GM18517 (cell line): ENCODE measurements around the gene OSBP.
"Not testable (repeated sequence)": the region's sequence is repeated elsewhere in the genome, so short reads cannot be mapped to it uniquely, and the experiment has no call there.

Experiments
- ATAC-seq: cut with Tn5 transposase; IDR thresholded peaks from one replicate; pipeline ENCODE4 v1.9.1; 2021; ENCODE audit warnings: mild to moderate bottlenecking, moderate library complexity; ENCODE audit not compliant: unreplicated experiment

Gene OSBP

DNA sequence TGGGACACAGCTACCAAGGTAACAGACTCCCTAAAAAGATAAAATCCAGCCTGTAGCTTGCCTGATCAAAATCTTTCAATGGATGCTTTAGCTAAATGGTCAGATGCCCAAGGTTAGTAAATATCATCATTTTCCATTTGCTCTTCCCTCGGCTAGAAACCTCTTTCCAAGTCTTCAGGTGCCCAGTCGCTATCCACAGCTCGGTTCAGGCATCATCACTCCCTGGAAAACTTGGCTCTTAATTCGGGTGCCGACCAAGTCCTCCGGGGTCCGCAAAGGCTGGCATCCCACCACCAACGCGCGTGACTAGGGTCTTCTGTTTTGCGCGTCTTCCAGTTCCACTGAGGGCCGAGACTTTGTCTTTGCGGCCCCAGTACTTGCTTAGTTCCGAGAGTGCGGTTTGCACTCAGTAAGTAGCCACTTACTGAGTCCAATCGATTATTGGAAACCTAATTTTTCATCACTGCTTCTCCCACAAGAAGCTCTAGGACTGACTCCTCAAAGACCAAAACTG lies 59.9 kb downstream of the OSBP start:
- ATAC-seq: no peak

DNA sequence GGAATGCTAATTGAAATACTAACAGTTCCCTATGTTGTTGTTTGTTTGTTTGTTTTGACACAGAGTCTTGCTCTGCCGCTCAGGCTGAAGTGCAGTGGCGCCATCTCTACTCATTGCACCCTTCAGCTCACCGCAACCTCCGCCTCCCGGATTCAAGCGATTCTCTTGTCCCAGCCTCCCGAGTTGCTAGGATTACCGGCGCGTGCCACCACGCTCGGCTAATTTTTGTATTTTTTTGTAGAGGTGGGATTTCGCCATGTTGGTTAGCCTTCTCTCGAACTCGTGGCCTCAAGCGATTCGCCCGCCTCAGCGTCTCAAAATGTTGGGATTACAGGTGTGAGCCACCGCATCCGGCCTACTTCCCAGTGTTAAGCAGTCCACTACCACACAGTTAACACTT lies 62.3 kb downstream of the OSBP start:
- ATAC-seq: no peak

DNA sequence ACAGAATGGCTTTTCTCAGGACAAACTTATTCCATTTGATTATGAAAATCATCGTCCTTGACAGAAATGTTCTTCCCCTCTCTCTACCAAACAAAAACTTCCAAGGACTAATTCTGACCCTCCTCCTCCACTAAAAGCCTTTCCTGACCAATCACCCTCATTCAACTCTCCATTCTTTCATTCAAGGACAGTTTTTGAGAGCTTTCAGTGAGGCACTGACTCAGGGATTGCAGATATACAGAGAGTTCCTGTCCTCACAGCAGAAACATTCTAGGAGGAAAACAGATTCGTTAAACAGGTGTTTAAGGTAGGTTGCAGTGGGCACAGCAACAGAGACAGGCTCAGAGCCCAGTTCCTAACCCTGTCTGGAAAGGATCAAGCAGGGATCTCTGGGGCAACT lies 62.7 kb downstream of the OSBP start:
- ATAC-seq: no peak

DNA sequence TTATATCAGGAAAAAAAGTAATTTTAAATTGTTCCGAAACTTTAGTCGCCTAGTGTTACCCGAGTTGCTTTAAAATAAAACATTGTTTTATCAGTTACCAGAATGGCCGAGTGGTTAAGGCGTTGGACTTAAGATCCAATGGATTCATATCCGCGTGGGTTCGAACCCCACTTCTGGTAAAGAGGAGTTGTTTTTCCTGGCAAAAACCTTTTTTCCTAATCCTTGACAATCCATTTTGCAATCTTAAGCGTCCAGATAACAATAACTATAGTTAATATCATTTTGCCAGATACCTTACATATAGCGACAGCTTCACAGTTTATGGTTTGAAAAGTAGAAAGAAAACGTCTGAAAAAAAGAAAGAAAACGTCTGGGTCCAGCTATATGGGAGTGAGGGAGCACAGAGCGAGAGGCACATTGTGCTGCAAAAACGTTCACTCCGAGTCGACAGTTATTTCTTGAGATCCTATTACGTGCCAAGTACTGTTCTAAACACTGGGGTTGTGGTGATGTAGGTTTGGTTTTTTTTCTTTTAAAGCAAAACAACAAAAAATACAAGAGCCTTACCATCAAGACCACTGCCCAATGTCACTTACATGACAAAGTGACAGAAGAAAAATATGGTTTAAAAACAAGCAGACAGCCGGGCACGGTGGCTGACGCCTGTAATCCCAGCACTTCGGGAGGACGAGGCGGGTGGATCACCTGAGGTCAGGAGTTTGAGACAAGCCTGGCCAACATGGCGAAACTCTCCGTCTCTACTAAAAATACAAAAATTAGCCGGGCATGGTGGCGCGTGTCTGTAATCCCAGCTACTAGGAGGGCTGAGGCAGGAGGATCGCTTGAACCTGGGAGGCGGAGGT lies 63.7 kb downstream of the OSBP start:
- no peak for ATAC-seq

DNA sequence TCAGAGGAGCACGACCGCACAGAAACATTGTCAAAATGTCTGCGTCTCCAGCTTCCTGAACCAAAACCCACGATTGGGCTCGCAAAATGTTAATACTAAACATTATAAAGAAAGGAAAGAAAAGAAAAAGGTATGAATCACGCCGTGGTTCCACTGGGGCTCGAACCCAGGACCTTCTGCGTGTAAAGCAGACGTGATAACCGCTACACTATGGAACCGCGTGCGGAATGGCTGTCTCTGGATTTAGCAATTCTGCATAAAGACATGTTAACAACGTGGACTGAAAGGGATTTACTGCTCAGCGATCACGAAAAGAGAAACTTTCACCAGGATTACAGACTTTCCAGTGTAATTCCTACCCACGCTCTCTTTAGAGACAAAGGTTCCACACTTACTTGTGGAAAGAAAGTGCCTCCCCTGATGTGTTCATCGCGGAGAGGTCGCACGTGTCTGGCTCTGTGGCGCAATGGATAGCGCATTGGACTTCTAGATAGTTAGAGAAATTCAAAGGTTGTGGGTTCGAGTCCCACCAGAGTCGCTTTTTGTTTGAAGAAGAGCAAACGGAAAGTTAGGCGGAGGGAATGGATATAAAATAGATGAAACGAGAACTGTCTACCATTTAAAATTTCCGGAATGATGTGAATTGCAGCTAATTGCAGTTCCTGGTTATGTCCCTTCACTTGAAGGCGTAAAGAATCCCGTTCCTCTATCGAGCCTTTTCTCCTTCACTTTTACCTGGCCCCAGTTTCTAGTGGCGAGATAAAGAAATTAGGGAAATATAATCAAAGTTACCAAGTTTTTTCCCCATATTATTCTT lies 64.5 kb downstream of the OSBP start:
- peak; percentile 41 for ATAC-seq

DNA sequence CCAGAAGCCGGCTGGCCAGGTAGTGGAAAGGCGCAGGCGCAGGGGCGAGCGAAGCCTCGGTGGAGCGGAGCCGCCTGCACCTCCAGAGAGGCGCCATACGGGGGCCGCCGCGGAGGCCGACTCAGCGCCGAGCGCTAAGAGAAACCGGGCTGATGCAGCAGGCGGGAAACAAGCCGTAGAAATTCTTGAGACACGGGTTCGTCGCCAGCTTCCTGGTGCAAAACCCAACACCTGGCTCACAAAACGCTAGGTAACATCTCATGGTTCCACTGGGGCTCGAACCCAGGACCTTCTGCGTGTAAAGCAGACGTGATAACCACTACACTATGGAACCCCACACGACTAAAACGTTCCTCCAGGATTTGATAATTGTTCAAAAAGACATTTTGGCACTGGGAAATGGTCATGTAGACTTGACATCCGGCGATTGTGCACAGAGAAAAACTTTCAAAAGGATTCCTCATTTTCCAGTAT lies 65.2 kb downstream of the OSBP start:
- ATAC-seq: peak; percentile 86

DNA sequence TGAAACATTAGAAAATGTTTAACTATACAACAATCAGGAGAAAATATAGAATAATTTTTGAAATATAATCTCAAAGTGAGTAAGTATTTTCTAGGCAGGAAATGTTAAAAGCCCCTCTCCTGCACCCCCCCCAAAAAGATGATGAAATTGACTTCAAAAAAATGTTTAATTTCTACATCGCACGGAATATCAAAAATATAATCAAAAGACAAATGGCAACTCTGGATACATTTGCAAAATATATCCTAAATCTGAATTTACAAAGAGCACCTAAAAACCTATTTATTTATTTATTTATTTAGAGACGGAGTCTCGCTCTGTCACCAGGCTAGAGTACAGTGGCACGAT lies 67.3 kb downstream of the OSBP start:
- ATAC-seq: no peak

DNA sequence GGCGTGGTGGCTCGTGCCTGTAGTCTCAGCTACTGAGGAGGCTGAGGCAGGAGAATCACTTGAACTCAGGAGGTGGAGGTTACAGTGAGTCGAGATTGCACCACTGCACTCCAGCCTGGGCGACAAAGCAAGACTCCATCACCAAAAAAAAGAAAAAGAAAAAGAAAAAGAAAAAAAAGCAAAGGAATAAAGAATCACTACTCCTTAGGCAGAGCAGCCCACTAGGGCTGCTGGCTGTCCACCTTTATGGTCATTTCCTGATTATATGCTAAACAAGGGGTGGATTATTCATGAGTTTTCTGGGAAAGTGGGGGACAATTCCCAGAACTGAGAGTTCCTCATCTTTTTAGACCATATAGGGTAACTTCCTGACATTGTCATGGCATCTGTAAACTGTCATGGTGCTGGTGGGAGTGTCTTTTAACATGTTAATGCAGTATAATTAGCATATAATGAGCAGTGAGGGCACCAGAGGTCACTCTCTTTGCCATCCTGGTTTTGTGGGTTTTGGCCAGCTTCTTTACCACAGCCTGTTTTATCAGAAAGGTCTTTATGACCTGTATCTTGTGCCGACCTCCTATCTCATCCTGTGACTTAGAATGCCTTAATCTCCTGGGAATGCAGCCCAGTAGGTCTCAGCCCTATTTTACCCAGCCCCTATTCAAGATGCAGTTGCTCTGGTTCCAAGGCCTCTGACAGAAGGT lies 67.8 kb downstream of the OSBP start:
- ATAC-seq: not testable (repeated sequence)

DNA sequence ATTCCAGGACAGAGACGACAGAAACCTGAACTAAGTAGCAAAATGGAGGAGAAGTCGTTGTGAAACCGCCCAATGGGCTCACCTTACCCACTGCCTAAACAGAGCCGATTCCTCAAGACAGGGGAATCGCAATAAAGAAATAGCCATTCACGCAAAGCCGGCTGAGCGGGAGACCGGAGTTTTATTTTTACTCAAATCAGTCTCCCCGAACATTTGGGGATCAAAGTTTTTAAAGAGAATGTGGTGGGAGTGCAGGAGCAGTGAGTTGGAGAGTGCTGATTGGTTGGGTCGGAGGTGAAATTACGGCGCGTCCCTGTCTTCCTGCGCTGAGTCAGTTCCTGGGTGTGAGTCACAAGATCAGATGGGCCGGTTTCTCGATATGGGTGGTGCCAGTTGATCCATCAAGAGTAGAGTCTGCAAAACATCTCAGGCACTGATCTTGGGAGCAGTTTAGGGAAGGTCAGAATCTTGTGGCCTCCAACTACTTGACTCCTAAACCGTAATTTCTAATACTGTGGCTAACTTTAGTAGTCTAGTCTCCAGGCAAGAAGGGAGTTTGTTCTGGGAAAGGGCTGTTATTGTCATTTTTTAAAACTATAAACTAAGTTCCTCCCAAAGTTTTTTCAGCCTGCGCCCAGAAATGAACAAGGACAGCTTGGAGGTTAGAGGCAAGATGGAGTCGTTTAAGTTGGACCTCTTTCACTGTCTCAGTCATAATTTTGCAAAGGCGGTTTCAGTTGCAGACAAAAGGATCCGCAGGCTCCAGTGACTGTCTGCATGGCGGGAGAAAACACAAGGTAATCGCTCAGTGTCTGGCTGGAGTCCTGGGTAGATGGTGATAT lies 70.2 kb downstream of the OSBP start:
- ATAC-seq: no peak

DNA sequence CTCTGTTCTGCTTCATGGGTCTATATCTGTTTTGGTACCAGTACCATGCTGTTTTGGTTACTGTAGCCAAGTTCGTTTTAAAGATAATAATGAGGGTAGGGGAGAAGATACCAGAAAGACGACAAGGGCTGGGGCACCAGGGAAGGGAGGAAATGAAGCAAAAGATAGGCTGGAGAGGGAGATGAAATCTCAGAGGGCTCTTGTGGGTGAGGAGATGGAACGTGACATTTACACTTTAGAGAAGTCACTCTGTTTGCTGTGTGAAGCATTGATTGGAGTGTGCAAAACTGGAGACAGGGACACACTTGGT lies 70.8 kb downstream of the OSBP start:
- no peak for ATAC-seq

DNA sequence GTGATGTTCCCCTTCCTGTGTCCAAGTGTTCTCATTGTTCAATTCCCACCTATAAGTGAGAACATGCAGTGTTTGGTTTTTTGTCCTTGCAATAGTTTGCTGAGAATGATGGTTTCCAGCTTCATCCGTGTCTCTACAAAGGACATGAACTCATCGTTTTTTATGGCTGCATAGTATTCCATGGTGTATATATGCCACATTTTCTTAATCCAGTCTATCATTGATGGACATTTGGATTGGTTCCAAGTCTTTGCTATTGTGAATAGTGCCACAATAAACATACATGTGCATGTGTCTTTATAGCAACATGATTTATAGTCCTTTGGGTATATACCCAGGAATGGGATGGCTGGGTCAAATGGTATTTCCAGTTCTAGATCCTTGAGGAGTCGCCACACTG lies 71.9 kb downstream of the OSBP start:
- ATAC-seq: not testable (repeated sequence)

DNA sequence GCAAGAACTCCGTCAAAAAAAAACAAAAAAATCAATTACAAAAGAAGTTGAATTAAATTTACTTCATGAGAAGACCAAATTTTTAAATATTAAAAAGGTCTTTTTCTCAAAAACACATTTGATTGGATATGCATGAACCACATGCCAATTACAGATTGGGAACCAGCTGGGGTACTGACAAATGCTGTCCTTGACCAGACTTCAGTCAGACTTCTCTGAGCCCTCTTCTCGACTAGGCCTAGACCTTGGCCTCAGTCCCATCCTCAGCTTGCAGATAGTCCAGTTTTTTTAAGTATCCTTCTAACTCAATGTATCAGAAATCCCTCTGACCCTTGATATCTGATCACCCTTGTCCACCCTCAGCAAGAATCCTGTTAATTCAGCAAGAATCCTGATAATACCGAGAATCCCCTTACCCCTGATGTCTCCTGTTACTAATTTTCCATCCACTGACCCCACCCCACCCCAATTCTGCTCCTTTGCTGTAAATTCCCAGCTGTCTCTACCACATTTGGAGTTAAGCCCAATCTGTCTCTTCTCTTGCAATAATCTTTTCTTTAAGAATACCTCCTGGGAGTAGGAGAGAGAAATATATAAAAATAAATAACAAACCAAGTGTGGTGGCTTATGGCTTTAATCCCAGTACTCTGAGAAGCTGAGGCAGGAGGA lies 73.3 kb downstream of the OSBP start:
- no peak for ATAC-seq

DNA sequence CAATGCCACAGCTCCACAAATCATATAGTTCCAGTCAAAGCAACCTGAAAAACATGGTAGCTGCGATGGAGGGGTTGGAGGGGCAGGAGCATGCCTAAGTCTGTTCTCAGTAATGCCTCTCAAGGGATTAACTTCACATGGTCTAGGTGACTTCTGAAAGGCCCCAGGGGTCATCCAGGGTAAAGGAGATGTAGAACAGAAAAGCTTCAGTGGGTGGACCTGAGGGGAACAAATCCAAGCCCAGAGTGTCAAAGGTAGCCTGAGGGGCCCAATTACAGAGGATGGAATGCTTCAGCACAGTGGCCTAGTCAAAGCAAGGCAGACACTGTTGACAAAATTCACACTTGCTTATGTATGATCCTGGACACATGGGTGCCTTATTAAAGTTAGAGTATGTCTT lies 80.9 kb downstream of the OSBP start:
- no peak for ATAC-seq

DNA sequence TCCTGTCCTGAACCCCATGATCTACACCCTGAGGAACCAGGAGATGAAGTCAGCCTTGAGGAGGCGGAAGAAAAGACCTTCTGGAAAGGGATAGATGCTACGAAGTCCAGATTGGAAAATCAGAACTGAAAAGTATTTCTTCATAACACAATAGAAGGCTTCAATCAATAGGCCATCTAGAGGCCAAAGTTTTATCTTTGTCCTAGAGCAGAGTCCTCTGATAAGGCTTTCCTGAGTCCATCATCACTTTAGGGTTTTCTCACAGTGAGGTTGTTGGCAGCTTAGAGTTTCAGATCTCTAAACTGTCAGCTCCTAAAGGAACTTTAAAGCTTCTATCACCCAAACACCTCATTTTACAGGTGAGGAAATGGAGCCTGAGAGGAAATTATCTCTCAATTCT lies 83.0 kb downstream of the OSBP start:
- ATAC-seq: no peak

DNA sequence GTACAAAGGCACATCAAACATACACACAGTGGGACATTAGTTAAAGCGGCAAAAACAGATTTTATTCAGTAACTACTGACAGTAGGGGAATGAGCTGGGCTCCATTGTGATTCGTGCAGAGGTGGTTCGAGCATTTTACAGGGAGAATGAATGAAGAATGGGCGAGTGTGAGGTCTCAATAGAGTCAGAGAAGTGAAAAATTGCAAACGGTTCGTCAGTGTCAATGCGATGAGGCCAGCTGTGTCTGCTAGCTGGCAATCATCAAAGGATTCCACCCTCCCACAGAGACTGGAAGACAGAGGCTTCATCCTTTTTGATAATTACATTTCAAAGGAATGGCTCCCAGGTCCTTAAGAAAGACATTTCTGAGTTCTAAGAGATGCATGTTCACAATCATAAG lies 86.9 kb downstream of the OSBP start:
- no peak for ATAC-seq
